ENCODE measurements around the gene SORBS2. TPM values are rescaled to one million over a fixed set of nuclear protein-coding genes. Genes with fewer than 3 reads are reported as not detected.

SORBS2 gene
- total RNA-seq, 4 donors from 2014 or later: 21.5 to 103 (median 64.8) TPM

GRCh38 chr4:185793716-185794115, 18.3 kb downstream of the SORBS2 start:
- TF ChIP-seq, protein P1, sequence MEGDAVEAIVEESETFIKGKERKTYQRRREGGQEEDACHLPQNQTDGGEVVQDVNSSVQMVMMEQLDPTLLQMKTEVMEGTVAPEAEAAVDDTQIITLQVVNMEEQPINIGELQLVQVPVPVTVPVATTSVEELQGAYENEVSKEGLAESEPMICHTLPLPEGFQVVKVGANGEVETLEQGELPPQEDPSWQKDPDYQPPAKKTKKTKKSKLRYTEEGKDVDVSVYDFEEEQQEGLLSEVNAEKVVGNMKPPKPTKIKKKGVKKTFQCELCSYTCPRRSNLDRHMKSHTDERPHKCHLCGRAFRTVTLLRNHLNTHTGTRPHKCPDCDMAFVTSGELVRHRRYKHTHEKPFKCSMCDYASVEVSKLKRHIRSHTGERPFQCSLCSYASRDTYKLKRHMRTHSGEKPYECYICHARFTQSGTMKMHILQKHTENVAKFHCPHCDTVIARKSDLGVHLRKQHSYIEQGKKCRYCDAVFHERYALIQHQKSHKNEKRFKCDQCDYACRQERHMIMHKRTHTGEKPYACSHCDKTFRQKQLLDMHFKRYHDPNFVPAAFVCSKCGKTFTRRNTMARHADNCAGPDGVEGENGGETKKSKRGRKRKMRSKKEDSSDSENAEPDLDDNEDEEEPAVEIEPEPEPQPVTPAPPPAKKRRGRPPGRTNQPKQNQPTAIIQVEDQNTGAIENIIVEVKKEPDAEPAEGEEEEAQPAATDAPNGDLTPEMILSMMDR (IDR thresholded peaks at IDR 0.05): no peak
- ATAC-seq (ENCODE audit: low FRiP score): no peak
- DNase-seq (ENCODE audit: low spot score): no peak

DNA sequence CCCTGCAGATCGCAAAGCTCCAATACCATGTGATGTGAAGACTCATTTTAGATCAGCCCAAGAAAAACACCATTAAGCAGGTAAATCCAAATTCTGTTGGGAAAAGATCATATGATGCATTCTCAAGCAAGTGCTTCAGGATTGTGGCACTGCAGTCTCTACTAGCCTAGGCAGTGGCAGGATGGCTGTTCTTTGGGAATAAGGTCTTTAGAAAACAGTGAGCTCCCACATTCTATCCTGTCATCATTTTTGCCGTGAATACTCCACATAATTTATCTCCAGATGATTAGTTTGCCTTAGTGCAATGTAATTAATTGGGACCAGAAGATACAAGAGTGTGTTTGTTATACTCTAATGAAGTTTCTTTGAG, 18.9 kb downstream of the SORBS2 start:
- TF ChIP-seq, protein P1 (IDR thresholded peaks at IDR 0.05): no peak
- DNase-seq (ENCODE audit: low spot score) (no peak), ATAC-seq (ENCODE audit: low FRiP score) (no peak)

DNA sequence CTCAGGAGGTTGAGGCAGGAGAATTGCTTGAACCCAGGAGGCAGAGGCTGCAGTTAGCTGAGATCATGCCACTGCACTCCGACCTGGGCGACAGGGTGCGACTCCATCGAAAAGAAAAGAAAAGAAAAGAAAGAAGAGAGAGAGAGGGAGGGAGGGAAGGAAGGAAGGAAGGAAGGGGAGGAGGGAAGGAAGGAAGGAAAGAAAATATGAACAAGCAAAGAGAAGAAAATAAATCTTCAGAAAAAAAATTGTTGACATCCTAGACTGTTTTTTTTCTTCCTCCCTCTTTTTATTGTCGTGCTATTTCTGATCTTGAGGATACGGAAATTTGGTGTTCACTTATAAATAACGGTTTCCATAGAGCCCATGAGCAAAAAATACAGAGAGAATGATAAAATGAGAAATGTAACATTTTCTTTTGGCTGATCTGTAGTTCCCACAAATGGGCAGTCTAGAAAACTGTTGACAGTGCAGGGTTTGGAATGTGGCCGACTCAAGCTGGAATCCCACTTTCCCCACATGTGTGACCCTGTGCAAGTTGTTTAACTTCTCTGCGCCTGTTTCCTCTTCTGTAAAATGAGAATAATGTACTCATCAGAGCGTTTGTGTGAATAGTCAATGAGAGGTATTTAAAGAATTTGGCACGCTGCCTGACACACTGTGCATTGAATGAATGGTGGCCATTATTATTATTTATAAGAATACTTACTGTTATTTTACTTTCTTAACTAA, 19.4 kb downstream of the SORBS2 start:
- ATAC-seq (ENCODE audit: low FRiP score) (no peak), DNase-seq (ENCODE audit: low spot score) (no peak)
- TF ChIP-seq, protein P1 (IDR thresholded peaks at IDR 0.05): no peak

- DNase-seq (ENCODE audit: low spot score): no peak
- TF ChIP-seq, protein P1 (IDR thresholded peaks at IDR 0.05): no peak
Observed at GRCh38 chr4:185787926-185788679, 23.9 kb downstream of the SORBS2 start.

DNA sequence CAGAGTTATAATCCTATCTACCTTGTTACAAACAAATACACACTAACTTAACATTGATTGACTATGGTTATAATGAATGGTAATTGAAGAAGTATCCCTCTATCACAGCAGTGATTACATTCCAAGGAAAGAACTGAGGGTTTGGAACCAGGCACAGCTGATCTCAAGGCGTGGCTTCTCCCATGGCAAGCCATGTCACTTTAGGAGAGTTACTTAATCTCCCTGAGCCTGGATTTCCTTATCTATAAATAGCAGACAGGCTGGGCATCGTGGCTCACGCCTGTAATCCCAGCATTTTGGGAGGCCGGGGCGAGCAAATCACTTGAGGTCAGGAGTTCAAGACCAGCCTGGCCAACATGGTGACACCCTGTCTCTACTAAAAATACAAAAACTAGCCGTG, 25.6 kb downstream of the SORBS2 start:
- TF ChIP-seq, protein P1 (IDR thresholded peaks at IDR 0.05): no peak
- DNase-seq (ENCODE audit: low spot score) (no peak), ATAC-seq (ENCODE audit: low FRiP score) (no peak)

More at GRCh38 chr4:185787926-185788679, 23.9 kb downstream of the SORBS2 start:
- no peak for ATAC-seq (ENCODE audit: low FRiP score)

DNA sequence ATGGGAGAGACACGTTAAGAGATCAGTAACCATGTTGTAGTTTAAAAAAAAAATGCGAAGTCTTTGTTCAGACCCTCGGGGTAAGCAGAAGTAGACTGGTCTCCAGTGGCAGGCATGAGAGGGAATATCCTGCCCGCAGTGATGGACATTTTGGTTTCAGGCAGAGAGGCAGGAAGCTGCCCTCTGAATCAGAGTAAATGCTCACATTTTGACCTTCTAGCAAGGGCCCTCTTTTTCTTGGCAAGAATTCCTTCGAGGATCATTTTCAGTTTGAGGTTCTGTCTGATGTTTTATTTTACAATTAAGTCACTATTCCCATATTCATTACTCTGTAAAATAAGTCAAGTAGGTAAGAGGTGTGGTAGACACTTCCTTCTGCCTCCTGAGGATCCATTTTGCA, 28.4 kb downstream of the SORBS2 start:
- DNase-seq (ENCODE audit: low spot score) (no peak), ATAC-seq (ENCODE audit: low FRiP score) (no peak)
- TF ChIP-seq, protein P1 (IDR thresholded peaks at IDR 0.05): no peak
